PFSK-1 (cell line): ENCODE measurements around the gene SLC66A3.

ENCODE experiments used
- FOXP2 ChIP-seq: optimal IDR thresholded peaks from 2 replicates; pipeline ENCODE3; 2011; ENCODE audit warnings: borderline replicate concordance, control low read depth, inconsistent platforms; ENCODE audit not compliant: insufficient read depth; ENCODE audit errors: extremely low read length, extremely low read depth
- POLR2AphosphoS5 ChIP-seq: IDR thresholded peaks from 2 replicates; pipeline ENCODE4 v1.6.1; 2012; ENCODE audit warnings: low read depth, mild to moderate bottlenecking, control low read depth, low read length, moderate library complexity
- SIN3A ChIP-seq: IDR thresholded peaks from 2 replicates; pipeline ENCODE4 v1.6.1; 2012; ENCODE audit warnings: mild to moderate bottlenecking, low read length, moderate library complexity, borderline replicate concordance; ENCODE audit not compliant: insufficient read depth
- TAF1 ChIP-seq: IDR thresholded peaks from 2 replicates; pipeline ENCODE4 v1.6.1; 2012; ENCODE audit warnings: low read length, control low read depth, borderline replicate concordance; ENCODE audit not compliant: insufficient read depth
- TF ChIP-seq, protein P1 (sequence below), 2 experiments: IDR thresholded peaks; 2 replicates each; pipeline versions ENCODE4 v1.6.1 to v1.8.0; 2011 to 2012; ENCODE audit warnings: low read depth in 2 of 2, low read length in 2 of 2, control low read depth in 1 of 2, inconsistent platforms in 1 of 2, mild to moderate bottlenecking in 1 of 2, moderate library complexity in 1 of 2; ENCODE audit not compliant: insufficient read depth in 1 of 2

The SLC66A3 gene

DNA sequence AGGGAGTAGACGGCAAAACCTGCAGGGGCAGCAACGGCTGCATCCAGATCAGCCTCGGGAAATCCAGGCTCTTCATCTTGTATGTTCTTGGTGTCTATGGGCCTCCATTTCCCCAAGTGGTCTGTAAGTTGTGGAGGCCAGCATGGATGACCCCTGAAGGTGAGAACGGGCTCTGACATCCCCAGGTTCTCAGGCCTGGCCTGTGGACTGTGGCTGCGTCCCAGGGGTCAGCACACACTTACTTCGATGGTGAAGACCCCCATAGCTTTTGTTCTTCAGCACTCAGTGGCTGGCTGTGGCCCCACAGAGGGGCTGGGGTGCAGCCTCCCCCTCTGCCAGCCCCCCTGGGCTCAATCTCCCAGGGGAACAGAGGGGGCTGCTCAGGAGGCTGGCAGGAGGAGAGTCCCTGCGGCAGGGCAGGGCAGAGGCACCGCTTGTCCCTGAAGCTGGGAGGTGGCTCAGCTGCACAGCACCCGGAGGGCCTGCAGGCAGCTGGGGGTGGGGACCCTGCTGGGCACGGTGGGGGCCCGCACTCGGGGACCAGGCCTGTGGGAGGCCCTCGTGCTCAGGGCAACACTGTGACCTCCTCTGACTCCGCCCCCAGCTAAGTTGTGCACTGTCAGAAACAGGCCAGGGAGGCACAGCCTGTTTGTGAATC is 3.8 kb downstream of the SLC66A3 start:
- no peak for TF ChIP-seq FOXP2
- TF ChIP-seq POLR2AphosphoS5 = no peak
- TF ChIP-seq SIN3A = no peak
- no peak for TF ChIP-seq TAF1
- TF ChIP-seq, protein P1, sequence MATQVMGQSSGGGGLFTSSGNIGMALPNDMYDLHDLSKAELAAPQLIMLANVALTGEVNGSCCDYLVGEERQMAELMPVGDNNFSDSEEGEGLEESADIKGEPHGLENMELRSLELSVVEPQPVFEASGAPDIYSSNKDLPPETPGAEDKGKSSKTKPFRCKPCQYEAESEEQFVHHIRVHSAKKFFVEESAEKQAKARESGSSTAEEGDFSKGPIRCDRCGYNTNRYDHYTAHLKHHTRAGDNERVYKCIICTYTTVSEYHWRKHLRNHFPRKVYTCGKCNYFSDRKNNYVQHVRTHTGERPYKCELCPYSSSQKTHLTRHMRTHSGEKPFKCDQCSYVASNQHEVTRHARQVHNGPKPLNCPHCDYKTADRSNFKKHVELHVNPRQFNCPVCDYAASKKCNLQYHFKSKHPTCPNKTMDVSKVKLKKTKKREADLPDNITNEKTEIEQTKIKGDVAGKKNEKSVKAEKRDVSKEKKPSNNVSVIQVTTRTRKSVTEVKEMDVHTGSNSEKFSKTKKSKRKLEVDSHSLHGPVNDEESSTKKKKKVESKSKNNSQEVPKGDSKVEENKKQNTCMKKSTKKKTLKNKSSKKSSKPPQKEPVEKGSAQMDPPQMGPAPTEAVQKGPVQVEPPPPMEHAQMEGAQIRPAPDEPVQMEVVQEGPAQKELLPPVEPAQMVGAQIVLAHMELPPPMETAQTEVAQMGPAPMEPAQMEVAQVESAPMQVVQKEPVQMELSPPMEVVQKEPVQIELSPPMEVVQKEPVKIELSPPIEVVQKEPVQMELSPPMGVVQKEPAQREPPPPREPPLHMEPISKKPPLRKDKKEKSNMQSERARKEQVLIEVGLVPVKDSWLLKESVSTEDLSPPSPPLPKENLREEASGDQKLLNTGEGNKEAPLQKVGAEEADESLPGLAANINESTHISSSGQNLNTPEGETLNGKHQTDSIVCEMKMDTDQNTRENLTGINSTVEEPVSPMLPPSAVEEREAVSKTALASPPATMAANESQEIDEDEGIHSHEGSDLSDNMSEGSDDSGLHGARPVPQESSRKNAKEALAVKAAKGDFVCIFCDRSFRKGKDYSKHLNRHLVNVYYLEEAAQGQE (IDR thresholded peaks at IDR 0.05; ENCODE audit: insufficient read depth in 1 of 2, low read depth in 2 of 2, low read length in 2 of 2) = no peak

DNA sequence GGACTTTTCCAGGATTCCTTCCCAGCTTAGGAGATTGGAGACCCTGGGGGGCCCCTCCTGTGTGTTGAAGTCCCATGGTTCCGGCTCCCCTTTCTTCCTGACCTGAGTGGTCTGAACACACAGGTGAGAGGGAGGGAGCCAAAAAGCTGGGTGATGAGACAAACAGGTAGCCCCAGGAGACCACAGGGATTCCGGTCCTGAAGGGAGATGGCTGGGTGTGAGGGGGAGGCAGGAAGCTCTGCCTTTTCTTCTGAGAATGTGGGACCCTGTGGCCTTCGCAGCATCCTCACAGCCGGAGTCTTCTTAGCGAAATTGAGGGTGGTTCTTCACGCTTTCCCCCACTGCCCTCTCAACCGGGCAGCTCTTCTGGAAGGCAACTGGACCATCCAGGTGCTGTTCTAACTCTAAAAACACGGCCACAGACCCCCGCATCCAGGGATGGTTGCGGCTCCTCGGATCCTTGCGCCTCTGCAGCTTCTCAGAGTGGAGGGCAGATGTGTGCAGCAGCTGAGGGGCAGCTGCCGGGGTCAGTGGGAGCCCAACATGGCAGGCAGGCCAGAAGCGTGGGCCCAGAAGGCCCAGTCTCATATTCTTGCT is 4.4 kb downstream of the SLC66A3 start:
- TF ChIP-seq TAF1 (no peak), SIN3A (no peak), POLR2AphosphoS5 (no peak), FOXP2 (no peak)
- TF ChIP-seq, protein P1 (IDR thresholded peaks at IDR 0.05; ENCODE audit: insufficient read depth in 1 of 2, low read depth in 2 of 2, low read length in 2 of 2) = no peak

DNA sequence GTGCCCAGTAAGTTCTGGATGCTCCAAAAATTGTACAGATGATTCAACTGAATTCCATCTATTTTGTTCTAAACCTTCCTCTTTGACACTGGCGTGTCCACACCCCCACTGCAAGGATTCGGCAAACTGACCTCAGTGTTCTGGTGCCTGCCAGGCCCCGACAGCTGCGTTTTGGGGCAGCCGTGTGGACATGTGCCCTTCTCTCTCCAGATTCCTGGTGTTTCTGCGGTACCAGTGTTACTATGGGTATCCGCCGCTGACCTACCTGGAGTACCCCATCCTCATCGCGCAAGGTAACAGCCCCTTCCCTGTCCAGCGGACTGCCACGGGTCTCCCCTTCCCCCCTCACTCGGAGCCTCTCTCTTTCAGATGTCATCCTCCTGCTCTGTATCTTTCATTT is 5.0 kb downstream of the SLC66A3 start:
- TF ChIP-seq POLR2AphosphoS5 (no peak), TAF1 (no peak), FOXP2 (no peak), SIN3A (no peak)
- TF ChIP-seq, protein P1 (IDR thresholded peaks at IDR 0.05; ENCODE audit: insufficient read depth in 1 of 2, low read depth in 2 of 2, low read length in 2 of 2) = no peak

DNA sequence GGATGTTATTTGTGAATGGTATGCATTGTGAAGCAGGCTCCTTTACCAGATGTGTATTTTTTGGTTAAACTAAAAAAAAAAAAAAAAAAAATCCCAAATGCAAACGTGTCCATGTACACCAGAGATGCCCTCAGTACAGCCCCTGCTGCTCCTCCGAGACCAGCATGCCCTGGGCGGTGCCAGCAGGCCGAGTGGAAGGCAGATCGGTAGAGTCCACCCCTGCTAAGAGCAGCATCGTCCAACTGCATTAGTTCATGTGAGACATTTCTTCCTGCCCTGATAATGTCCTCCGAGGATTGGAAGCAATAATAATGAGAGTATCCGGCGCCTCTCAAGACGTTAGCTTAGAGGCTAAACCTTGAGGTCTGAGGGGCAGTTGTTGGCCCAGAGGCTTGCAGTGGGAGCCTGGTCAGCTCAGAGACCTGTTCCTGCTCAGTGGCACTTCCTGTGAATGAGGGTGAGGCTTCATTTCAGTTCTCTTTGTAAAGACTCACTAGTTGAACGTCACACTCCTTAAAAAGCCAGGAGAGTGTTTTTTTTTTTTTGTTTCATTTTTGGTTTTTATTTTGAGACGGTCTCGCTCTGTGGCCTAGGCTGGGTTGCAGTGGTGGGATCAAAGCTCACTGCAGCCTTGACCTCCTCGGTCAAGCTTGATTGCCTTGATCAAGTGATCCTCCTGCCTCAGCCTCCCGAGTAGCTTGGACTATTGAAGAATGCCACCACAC is 5.6 kb downstream of the SLC66A3 start:
- TF ChIP-seq TAF1 (no peak), POLR2AphosphoS5 (no peak), FOXP2 (no peak), SIN3A (no peak)
- TF ChIP-seq, protein P1 (IDR thresholded peaks at IDR 0.05; ENCODE audit: insufficient read depth in 1 of 2, low read depth in 2 of 2, low read length in 2 of 2) = no peak
